ENCODE measurements around the gene ROBO3.

Gene ROBO3

GRCh38 chr11:124891373-124891861 is 26.2 kb downstream of the ROBO3 start:
- no peak for DNase-seq (ENCODE audit: low read depth in 3 of 3, low spot score in 1 of 3)

- no peak for DNase-seq (ENCODE audit: low read depth in 3 of 3, low spot score in 1 of 3)
These were observed 26.9 kb downstream of the ROBO3 start for GRCh38 chr11:124892146-124892545.

- no peak for DNase-seq (ENCODE audit: low read depth in 3 of 3, low spot score in 1 of 3)
These were observed 27.7 kb downstream of the ROBO3 start for GRCh38 chr11:124892750-124893454.

GRCh38 chr11:124893781-124894401 is 28.7 kb downstream of the ROBO3 start:
- DNase-seq (ENCODE audit: low read depth in 3 of 3, low spot score in 1 of 3): no peak

GRCh38 chr11:124894606-124895430 is 29.6 kb downstream of the ROBO3 start:
- DNase-seq (ENCODE audit: low read depth in 3 of 3, low spot score in 1 of 3): no peak

- DNase-seq (ENCODE audit: low read depth in 3 of 3, low spot score in 1 of 3): no peak
These were observed 30.3 kb downstream of the ROBO3 start for GRCh38 chr11:124895471-124895971.

GRCh38 chr11:124896071-124896750 is 31.0 kb downstream of the ROBO3 start:
- no peak for DNase-seq (ENCODE audit: low read depth in 3 of 3, low spot score in 1 of 3)

GRCh38 chr11:124896821-124897391 is 31.7 kb downstream of the ROBO3 start:
- DNase-seq (ENCODE audit: low read depth in 3 of 3, low spot score in 1 of 3): no peak

GRCh38 chr11:124897674-124898262 is 32.5 kb downstream of the ROBO3 start, which contains the start of gene ROBO4:
Gene ROBO4 (minus strand): TSS chr11:124897865. CDS start chr11:124897795, 70 bp downstream.
- DNase-seq (ENCODE audit: low read depth in 3 of 3, low spot score in 1 of 3): no peak

GRCh38 chr11:124898263-124898680 is 33.0 kb downstream of the ROBO3 start:
- no peak for DNase-seq (ENCODE audit: low read depth in 3 of 3, low spot score in 1 of 3)

- DNase-seq (ENCODE audit: low read depth in 3 of 3, low spot score in 1 of 3): no peak
These were observed 33.5 kb downstream of the ROBO3 start for GRCh38 chr11:124898711-124899110.

- DNase-seq (ENCODE audit: low read depth in 3 of 3, low spot score in 1 of 3): no peak
These were observed 34.3 kb downstream of the ROBO3 start for GRCh38 chr11:124899383-124900145.

- DNase-seq (ENCODE audit: low read depth in 3 of 3, low spot score in 1 of 3): no peak
These were observed 35.2 kb downstream of the ROBO3 start for GRCh38 chr11:124900464-124900863.

GRCh38 chr11:124902616-124903015 is 37.4 kb downstream of the ROBO3 start:
- DNase-seq (ENCODE audit: low read depth in 3 of 3, low spot score in 1 of 3): no peak

GRCh38 chr11:124915541-124916369 is 50.5 kb downstream of the ROBO3 start:
- DNase-seq (ENCODE audit: low read depth in 3 of 3, low spot score in 1 of 3): no peak

GRCh38 chr11:124916370-124916710 is 51.1 kb downstream of the ROBO3 start:
- DNase-seq (ENCODE audit: low read depth in 3 of 3, low spot score in 1 of 3): no peak

- no peak for DNase-seq (ENCODE audit: low read depth in 3 of 3, low spot score in 1 of 3)
These were observed 51.9 kb downstream of the ROBO3 start for GRCh38 chr11:124917115-124917637.

- no peak for DNase-seq (ENCODE audit: low read depth in 3 of 3, low spot score in 1 of 3)
These were observed 53.7 kb downstream of the ROBO3 start, which contains the start of gene HEPN1 for GRCh38 chr11:124918950-124919349. Gene HEPN1 (plus strand): TSS chr11:124919250.
